SHP77 (cell line): Measurements from ENCODE around the gene GRK5.
"Not testable (repeated sequence)": the region's sequence is repeated elsewhere in the genome, so short reads cannot be mapped to it uniquely, and the experiment has no call there.

ENCODE experiments used
- DNase-seq, 2 experiments: peaks; one replicate each; lab custom pipeline; 2025; lab: John Stamatoyannopoulos, UW

Gene GRK5

DNA sequence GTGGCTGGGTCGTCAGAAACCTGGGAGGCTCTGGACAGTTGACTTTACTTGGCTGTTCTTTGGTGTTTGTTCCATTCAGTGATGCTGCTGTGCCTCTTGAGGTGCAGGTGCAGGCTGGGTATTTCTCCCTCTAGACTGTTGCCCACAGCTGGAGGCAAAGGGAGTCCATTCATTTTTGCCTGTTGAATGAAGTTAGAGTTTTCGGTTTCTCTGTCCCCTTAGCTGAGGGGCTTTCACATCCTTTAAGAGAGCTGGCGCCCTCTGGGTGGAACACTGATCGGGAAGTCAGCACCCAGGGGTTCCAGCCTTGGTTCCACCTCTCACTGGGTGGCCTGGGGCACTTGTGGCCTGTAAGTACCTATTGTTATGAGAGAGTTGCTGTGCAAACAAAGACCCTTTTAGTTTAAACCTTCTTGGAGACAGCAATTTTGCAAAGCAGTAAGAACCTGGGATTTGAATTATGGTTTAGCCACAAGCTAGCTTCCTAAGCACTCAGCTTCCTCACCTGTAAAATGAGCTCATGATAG lies 67.2 kb downstream of the GRK5 start:
- no peak for DNase-seq

DNA sequence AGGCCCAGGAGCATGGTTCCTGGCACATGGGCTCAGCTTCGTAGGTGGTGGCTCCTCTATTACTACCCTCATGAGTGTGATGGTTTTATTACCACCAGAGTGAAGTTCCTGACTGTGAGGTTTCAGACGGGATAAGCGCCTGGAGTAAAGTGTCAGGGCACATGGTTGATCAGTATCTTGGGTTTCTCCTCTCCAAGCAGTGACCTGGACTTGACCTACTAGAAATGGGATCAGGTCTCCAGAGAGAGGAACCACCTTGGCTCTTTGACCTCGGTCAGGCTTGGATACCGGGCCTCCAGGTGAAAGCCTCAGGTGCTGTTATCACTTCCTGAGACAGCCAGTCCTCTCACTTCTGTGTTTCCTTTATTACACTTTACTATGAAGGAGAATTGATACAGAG lies 67.7 kb downstream of the GRK5 start:
- DNase-seq, result no peak

DNA sequence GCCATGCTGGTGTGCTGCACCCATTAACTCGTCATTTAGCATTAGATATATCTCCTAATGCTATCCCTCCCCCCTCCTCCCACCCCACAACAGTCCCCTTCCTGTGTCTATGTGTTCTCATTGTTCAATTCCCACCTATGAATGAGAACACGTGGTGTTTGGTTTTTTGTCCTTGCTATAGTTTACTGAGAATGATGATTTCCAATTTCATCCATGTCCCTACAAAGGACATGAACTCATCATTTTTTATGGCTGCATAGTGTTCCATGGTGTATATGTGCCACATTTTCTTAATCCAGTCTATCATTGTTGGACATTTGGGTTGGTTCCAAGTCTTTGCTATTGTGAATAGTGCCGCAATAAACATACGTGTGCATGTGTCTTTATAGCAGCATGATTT lies 68.8 kb downstream of the GRK5 start:
- DNase-seq, result not testable (repeated sequence)

DNA sequence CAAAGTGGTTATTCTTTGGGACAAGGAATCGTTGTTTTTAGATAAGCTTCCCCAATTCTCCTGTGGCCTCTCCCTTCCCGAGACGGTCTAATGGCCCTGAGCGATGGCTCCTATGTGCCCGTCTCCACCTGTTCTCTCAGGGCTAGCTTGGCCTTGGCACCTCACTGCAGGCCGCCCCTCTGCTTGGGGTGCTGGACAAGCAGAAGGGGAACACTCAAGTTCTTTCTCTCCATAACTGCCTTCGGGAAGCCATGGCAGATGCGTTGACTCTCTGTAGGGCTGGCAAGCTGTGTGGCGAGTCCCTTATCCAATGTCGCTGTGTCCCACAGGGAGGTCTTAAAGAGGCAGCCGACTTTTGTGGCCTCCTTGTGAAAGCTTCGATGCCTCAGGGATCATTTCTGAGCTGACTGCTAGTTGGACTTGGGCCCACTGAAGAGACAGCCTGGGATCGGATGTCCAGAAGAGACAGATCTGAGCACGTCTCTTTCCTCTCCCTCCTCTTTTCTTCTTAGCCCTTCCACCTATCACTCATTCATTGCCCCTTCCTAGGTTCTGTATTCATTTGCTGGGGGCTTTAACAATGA lies 70.8 kb downstream of the GRK5 start:
- no peak for DNase-seq

DNA sequence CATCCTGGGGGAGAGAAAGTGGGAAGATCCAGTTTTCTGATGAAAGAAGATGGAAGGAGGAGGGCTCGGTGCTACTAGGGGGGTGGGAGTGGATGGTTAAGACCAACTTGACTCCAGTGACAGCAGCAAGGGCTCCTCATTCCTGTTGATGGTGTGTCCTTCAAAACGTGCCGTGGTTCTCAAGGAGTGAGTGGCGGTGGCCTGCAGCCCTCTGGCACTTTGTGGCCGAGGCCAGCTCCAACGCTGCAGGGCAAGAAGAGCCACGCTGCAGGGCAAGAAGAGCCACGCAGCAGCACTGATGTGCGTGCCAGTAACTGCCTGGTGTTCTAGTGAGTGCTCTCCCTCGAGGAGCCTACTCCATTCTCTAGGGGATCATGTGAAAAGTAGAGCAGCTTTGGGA lies 72.1 kb downstream of the GRK5 start:
- no peak for DNase-seq

DNA sequence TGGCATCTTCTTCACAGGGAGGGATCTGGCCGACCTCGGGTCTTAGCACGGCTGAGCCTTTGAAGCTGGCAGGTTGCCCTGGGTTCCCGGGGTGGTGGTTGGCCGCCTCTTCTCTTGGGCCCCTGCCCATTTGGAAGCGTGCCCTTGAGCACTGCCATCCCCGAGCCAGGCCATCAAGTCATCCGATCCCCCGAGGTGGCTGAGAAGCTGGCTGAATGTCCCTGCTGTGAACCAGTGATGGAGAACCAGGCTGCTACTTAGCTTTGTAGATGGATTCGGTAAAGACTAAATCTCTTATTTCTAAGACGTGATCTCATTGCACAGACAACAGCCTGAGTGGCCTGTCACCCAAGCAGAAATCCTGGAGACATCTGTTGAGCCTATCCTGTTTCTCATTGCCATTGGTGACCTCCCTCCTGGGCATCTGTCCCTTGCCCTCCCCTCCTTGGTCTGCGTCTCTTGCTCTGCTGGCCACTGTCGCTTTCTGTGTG lies 74.3 kb downstream of the GRK5 start:
- DNase-seq, result peak; percentile 68 to 76

DNA sequence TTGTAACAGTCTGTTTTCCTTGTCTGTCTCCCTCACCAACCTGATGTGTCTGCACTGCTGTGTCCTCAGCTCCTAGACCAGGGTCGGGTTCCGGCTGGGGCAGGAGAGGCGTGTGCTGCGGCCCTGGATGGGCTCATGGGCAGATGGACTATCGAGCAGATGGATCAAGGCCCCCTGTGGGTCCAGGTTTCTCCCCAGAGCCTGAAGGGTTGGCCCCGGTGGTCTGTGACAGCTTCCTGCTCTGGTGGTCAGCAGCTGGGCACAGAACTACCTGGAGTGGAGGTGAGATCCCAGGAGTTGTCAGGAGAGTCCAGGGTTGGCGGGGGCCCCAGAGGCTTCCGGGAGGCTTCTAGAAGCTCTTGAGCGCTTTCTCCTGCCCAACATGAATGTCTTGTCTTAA lies 75.1 kb downstream of the GRK5 start:
- no peak for DNase-seq

DNA sequence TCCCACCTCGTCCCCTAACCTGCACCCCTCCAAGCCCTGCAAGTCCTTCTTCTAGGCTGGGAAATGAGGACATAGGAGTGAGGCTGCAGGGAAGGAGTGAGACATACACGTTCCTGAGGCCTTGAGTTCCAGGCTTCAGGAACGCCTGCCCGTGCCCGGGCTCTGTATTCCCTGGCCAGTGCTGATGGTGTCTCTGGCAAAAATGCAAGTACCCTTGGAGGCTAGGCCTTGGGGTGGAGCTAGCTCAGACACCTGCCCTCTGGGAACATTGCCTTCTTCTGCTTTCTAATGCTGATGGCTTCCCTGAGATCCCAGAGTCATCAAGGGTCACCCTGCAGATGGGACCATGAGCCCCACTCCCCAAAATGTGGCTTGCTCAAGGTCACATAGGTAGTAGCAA lies 76.0 kb downstream of the GRK5 start:
- DNase-seq, result no peak

DNA sequence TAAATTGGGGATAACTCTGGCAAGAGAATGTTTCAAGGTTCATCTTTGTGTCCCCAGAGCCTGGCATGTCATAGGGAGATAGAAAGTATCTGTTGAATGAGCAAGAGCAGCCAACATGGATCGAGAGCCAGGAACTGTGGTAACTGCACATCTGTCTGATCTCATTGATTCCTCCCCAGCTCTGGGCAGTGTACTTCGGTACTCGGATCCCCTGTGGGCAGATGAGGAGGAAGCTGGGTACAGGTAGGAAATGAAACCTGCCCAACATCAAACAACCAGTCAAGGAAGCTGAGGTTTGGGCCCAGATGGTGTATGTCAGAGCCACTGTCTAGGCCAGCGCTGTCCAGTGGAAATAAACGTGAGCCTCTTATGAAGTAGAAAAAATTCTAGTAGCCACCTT lies 76.4 kb downstream of the GRK5 start:
- DNase-seq, result no peak

DNA sequence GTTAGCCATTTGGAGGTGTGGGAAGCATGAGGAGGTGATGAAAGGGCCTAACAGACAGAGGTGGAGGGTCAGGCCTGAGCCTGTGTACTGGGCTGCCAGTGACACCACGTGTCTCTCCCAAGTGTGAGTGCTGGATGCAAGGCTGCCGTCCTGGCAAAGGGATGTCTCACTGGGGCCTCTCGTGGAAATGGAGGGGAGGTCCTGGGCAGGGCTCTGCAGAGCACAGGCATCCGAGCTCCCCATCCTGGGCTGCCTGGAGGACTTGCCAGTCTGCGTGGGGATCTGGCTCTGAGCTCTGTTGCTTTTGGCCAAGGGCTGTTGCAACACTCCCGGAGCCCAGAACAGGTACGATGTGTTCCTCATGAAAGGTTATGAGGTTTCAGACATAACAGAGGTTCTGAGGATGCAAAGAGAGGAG lies 77.3 kb downstream of the GRK5 start:
- DNase-seq, result no peak

DNA sequence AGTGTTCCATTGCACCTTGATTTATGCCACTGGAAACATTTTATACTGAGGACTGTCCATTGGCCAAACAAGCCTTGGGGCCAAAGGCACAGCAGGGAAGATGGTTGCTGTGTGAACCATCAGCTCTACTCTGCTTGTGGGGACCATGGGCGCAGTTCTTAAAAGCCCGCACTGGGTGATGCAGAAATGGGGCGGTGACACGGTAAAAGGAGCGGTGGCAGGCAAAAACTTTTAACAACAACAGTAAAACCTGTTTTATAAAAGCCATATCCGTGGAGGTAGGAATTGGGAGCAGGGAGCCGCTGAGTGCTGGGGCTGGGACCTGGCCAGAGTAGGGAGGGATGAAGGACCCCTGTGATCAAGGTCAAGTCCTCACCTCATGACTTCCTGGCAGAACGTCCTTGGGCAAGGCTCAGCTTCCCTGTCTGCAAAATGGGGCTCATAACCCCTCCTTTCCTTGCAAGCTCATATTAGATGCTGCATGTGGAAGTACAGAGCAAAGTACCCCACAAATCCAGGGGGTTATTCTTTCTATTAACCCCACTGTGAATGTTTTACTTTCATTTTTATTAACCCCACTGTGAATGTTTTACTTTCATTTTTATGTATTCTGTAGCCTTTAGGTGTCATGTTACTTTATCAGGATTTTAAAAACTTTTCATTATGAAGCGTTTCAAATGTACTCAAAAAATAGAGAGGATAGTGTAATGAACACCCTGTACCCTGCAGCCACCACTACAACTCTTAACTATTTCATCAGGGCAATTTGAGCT lies 78.3 kb downstream of the GRK5 start:
- no peak for DNase-seq

DNA sequence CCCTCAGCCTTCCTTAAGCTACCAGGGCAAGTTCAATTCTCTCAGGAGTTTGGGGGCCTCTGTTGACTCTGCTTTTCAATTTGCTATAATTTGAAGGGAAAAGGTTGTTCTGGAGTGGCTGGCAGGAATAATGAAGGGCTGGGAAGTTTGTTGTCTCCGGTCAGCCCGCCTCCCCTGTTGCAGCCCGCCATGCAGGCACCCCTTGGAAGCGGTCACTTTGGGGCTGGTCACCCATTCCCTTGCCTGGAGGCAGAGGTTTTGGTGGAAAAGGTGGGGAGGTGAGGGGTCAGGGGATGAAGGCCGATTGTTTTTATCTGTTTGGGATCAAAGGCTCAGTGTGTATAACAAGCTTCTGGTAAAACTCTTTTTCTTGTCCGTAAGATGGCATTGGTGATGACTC lies 79.1 kb downstream of the GRK5 start:
- no peak for DNase-seq

DNA sequence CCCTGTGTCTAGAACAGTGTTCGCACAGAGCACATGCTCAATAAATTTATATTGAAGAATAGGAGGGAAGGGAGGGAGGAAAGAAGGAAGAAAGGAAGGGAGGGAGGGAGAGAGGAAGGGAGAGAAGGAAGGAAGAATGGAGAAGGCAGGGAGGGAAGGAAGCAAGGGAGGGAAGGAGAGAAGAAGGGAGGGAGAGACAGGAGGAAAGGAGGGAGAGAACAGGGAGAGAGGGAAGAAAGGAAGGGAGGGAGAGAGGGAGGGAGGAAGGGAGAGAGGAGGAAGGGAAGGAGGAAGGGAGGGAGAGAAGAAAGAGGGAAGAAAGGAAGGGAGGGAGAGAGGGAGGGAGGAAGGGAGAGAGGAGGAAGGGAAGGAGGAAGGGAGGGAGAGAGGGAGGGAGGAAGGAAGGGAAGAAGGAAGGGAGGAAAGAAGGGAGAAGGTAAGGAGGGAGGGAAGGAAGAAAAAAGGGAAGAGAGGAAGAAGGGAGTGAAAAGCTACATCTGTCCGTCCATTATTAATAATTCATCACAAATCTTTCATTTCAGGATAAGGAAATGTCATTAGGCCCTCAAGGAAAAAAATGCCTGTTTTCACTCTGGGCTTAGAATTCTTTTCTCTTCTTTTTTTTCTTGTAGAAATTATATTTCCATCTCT lies 79.7 kb downstream of the GRK5 start:
- DNase-seq, result no peak

DNA sequence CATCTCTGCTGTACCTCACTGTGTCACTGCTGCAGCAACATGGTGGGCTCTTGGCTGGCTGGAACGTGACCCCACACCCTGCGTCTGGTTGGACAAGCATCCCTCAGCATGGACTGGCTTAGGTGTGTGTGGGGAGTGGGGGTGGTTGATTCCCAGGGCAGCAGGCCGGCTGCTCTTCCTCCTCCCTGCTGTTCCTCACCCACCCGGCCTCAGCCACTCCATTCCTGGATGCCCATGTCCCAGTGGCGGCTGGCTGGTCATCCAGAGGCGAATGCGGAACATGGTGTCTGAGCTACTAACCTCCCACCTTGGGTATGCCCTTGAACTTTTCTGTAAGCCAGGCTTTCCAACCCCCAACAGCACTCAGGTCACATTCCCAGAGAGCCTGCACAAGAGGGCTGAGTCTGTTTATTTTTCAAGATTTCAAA lies 81.2 kb downstream of the GRK5 start:
- DNase-seq, result no peak

DNA sequence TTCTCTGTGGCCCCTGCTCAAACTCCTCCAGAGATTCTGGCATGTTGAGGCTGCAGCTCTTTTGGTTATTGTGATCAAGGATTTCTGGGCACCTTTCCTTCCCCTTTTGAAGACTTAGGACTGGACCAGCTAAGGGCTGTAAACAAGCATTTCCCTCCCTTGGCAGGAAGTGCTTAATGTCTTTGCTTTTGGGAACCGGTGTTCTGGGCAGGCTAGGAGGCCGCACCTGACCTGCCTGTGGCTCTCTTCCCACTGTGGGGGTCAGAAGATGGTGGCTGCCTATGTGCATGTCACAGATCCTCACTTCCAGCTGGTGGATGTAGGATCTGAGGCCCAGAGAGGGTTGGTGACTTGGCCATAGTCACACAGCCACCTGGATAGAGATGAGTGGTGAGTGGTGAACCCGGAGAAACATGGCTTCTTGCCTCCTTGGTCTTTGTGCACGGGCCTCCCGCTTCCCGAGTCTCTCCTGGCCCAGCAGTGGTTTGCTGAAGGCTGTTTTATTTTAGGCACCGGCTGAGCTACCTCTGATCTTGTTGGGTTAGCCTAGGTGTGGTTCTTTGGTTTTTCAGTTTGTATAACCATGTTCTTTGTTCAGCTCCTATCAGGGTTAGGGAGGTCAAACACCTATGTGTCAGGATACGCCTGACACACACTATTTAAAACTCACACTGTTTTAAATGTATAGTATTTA lies 82.0 kb downstream of the GRK5 start:
- DNase-seq, result no peak

DNA sequence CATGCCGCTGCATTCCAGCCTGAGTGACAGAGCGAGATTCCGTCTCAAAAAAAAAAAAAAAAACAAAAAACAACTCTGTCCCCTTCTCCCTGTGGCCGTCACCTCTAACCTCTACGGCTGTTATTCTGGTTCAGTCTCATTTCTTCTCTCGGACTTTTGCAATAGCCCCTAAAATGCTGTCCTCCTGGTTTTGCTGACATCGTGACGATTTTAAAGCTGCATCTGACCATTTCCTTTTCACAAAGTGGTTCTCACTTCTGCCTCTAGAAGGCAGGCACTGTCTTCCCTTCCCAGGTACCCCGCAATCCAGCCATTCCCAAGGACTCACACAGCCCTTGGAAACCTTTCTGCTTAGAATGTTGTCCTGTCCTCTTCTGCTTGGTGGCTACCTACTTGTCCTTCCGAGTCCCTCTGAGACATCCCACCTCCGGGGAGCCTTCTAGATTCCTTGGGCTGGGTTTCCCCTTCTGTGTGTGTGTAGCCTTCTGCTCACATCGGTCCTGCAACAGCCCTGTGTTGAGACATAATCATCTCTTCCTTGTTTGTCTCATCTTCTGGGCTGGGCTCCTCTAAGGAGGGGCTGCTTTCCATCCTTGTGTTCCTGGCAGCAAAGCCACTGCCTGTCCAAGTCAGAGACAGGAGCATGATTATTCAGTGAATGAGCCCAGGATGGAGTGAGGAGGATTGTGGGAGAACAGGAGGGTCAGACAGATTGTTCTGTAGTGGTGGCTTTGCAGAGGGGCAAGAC lies 83.1 kb downstream of the GRK5 start:
- no peak for DNase-seq

DNA sequence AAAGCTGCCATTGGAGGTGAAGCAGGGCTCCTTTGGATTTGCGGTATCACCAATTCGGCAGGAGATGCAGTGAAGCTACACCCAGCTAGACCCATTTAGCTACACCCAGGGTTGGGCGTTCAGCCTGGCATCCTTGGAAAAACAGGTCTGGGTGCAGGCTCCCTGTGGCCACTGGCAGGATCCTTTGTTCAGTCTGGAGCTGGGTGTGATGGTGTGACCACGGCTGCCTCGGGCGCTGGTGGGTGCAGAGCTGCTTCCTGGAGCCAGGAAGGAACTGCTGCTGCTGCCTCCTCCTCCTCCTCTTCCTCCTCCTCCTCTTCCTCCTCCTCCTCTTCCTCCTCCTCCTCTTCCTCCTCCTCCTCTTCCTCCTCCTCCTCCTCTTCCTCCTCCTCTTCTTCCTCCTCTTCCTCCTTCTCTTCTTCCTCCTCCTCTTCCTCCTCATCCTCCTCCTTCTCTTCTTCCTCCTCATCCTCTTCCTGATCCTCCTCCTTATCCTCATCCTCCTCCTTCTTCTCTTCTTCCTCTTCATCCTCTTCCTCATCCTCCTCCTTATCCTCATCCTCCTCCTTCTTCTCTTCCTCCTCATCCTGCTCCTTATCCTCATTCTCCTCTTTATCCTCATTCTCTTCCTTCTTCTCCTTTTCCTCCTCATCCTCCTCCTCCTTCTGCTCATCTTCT lies 84.0 kb downstream of the GRK5 start:
- no peak for DNase-seq

DNA sequence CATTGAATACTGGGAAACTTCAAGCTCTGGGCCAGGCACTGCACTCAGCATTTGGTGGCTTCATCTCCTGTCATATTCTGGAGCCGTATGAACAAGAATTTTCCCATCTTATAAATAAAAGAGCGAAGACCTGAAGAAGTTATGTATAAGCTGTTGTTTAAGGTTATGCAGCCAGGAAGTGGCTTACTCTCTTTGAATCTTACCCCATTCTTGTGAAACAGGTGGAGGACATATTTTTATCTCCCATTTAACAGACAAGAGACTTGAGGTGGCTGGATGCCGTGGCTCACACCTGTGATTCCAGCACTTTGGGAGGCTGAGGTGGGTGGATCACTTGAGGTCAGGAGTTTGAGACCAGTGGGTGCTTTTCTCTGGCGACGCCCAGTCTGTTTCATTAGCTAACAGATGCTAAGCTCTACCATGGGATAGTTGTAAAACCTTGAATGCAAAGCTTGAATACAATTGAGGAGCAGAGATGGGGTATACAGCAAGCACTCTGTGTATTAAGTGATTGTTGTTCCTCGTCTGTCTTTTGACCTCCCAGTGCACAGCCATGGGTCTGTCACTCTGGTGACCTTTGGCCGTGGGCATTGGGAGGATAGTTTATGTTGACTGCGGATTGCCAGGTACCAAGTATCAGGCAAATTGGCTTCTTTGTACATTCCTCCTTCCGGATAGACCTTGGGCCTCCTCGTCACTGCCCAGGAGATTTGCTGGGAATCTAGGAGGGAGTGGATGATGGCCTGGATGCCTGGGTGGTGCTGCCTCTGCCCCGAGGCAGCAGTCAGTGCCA lies 85.8 kb downstream of the GRK5 start:
- no peak for DNase-seq

DNA sequence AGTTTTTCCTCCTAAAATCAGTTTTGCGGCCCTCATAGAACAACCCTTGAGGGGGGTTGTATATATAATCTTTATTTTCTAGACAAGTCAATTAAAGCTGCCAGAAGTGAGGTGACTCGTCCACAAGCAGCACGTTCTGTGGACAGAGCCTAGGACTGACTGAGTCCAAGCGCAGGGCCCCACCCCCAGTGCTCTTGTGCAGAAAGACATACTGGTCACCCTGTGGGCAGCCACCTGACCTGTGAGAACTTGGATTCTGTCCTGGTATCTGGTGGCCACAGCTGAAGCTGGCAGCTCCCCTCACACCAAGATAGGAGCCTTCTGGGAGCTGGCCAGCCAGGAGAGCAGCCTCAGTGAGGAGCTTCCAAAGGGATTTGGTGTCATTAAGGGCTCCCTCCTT lies 89.3 kb downstream of the GRK5 start:
- no peak for DNase-seq
